ENCODE results near the gene SGIP1.

SGIP1 gene

GRCh38 chr1:66540434-66541032, 6.6 kb downstream of the SGIP1 start:
- no peak overlapping the region for H3K4me3 ChIP-seq (replicated peaks; ENCODE audit: low read depth, low read length)
- no peak for TF ChIP-seq CTCF (IDR thresholded peaks at IDR 0.05; ENCODE audit: low read length, missing control alignments)
- peak; percentile 75 for DNase-seq (ENCODE audit: low read depth)

- no peak for TF ChIP-seq CTCF (IDR thresholded peaks at IDR 0.05; ENCODE audit: low read length, missing control alignments)
- no peak for DNase-seq (ENCODE audit: low read depth)
- H3K4me3 ChIP-seq (replicated peaks; ENCODE audit: low read depth, low read length): no peak overlapping the region
These were observed 8.4 kb downstream of the SGIP1 start for GRCh38 chr1:66542314-66542713.

- TF ChIP-seq CTCF (IDR thresholded peaks at IDR 0.05; ENCODE audit: low read length, missing control alignments): no peak
- no peak overlapping the region for H3K4me3 ChIP-seq (replicated peaks; ENCODE audit: low read depth, low read length)
- peak; percentile 61 for DNase-seq (ENCODE audit: low read depth)
These were observed 9.1 kb downstream of the SGIP1 start for GRCh38 chr1:66542811-66543767.

GRCh38 chr1:66546047-66546810, 12.3 kb downstream of the SGIP1 start:
- no peak overlapping the region for H3K4me3 ChIP-seq (replicated peaks; ENCODE audit: low read depth, low read length)
- no peak for TF ChIP-seq CTCF (IDR thresholded peaks at IDR 0.05; ENCODE audit: low read length, missing control alignments)
- DNase-seq (ENCODE audit: low read depth): no peak

- TF ChIP-seq CTCF (IDR thresholded peaks at IDR 0.05; ENCODE audit: low read length, missing control alignments): no peak
- H3K4me3 ChIP-seq (replicated peaks; ENCODE audit: low read depth, low read length): no peak overlapping the region
- no peak for DNase-seq (ENCODE audit: low read depth)
These were observed 15.1 kb downstream of the SGIP1 start for GRCh38 chr1:66549017-66549416.

GRCh38 chr1:66550243-66550642, 16.3 kb downstream of the SGIP1 start:
- TF ChIP-seq CTCF (IDR thresholded peaks at IDR 0.05; ENCODE audit: low read length, missing control alignments): no peak
- no peak overlapping the region for H3K4me3 ChIP-seq (replicated peaks; ENCODE audit: low read depth, low read length)
- no peak for DNase-seq (ENCODE audit: low read depth)

Measured in fibroblast of pulmonary artery (primary cell).